GM19467 (cell line): ENCODE results near the gene HELZ2.

Experiments
- ATAC-seq: cut with Tn5 transposase; IDR thresholded peaks from one replicate; pipeline ENCODE4 v1.9.1; 2021; ENCODE audit warnings: mild to moderate bottlenecking, moderate library complexity; ENCODE audit not compliant: unreplicated experiment

HELZ2 gene

DNA sequence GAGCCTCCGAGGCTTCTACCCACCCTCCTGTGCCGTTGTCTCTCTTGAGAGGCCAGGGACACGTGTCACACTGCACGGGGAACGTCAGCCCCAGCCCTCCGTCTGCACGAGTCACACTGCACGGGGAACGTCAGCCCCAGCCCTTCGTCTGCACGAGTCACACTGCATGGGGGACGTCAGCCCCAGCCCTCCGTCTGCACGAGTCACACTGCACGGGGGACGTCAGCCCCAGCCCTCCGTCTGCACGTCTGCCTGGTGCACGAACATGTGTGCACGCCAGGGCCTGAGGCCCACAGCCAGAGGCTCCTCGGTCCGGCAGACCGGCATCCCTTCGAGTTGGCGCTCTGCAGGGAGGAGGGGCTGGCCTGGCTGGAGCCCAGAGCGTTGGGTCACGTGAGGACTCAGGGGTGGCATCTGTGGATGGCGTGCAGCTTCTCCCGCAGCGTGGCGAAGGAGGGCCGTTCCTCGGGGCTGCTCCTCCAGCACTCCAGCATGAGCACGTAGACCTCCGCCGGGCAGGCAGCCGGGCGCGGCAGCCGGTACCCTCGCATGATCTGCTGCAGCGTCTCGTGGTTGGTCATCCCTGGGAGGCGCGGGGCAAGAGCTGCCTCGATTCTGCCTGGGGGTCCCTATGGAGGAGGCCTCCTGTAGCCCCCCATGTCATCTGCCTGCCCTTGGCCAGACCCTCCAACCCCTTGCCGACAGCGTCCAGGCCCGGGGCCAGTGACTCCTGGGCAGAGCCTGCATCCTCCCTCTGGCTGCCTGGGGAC lies 33.4 kb downstream of the HELZ2 start:
- ATAC-seq = no peak

- ATAC-seq = no peak
Measured at GRCh38 chr20:63539441-63540370, 34.3 kb downstream of the HELZ2 start.

- ATAC-seq = no peak
Measured at GRCh38 chr20:63539092-63539430, 35.0 kb downstream of the HELZ2 start.

GRCh38 chr20:63538204-63539091 lies 35.6 kb downstream of the HELZ2 start:
- ATAC-seq = no peak

- ATAC-seq = peak; percentile 86
Measured at GRCh38 chr20:63537525-63538203, 36.4 kb downstream of the HELZ2 start.

- peak; percentile 11 for ATAC-seq
Measured at GRCh38 chr20:63536997-63537524, 37.0 kb downstream of the HELZ2 start, which contains the start of gene PTK6. TSS of gene PTK6 (minus strand) at chr20:63537376. CDS start at chr20:63537314, 62 bp downstream.

GRCh38 chr20:63536241-63536977 lies 37.6 kb downstream of the HELZ2 start:
- ATAC-seq = no peak

GRCh38 chr20:63534831-63535651 lies 39.0 kb downstream of the HELZ2 start:
- no peak for ATAC-seq

- ATAC-seq = no peak
Measured at GRCh38 chr20:63534427-63534830, 39.6 kb downstream of the HELZ2 start.

GRCh38 chr20:63533871-63534393 lies 40.1 kb downstream of the HELZ2 start:
- no peak for ATAC-seq

DNA sequence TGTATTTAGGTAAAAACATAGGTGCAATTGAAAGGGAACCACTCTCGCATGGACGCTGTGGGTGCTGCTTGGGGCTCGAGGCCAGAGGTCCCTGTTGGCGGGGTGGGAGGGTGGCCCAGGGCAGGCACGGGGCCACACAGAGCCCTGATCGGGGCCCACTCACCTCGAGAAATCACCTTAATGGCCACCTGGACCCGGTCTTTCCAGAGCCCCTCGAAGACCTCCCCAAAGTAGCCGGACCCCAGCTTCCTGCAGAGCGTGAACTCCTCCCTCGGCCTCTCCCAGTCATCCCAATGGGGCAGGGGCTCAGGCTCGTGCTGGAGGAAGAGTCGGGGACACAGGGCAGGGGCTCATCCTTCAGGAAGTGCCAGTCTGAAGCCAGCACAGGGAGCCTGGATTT lies 40.7 kb downstream of the HELZ2 start:
- ATAC-seq = no peak

- no peak for ATAC-seq
Measured at GRCh38 chr20:63532449-63532971, 41.5 kb downstream of the HELZ2 start.

GRCh38 chr20:63531686-63532448 lies 42.2 kb downstream of the HELZ2 start:
- no peak for ATAC-seq

DNA sequence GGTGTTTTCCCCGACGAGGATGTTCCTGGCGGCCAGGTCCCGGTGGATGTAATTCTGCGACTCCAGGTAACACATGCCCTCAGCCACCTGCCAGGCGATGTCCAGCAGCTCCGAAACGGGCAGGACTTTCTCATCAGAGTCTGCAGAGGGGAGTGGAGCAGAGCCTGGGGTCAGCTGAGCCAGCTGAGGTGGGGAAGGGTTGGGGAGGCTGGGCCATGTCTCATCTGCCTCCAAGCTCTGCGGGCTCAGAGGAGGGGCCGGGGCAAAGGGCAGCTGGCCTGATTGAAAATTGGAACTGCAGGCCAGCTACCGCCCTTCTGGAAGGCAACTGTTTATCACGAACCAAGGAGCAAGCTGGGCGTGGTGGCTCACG lies 43.3 kb downstream of the HELZ2 start:
- ATAC-seq = no peak

DNA sequence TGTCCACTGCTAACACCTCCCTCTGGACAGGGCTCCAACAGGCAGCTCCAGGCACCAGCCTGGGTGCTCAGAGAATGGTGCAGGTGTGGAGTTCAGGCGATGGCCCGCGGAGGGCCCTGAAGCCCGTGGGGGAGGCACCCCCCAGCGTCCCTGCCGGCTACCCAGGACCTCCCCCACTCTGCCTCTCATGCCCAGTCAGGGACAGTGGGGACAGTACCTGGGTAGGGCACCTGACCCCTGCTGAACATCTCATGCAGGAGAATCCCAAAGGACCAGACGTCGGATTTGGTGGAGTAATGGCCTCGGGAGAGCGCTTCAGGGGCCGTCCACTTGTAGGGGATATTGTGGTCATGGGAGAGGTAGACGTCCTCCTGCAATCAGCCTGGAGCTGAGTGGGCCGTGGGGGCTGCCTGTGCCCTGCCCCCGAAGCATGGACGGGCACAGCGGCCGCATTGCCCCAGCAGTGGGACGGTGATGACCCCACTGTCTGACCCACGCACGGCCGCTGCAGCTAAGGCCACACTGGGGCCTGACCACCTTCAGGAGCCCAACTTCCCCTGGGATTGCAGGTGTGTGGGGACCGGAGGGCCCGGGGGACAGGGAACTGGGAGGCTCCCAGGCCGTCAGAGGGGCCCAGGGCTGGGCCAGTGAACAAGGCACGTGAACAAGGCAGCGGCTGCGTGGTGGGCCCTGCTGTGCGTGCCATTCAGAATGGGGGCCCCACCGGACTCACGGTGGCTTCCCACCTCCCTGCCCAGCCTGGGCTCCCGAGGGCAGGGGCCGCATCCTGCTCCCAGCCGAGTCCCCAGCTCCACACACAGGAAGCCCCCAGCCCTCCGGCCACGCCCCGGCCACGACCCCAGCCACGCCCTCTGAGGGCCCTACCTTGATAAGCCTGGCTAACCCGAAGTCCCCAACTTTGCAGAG lies 43.9 kb downstream of the HELZ2 start:
- no peak for ATAC-seq

GRCh38 chr20:63529180-63529860 lies 44.7 kb downstream of the HELZ2 start:
- no peak for ATAC-seq
